Measurements from ENCODE around the gene CDKL4.
"Not testable (repeated sequence)": the region's sequence is repeated elsewhere in the genome, so short reads cannot be mapped to it uniquely, and the experiment has no call there.

The CDKL4 gene

GRCh38 chr2:39243469-39244123 lies at the start of gene CDKL4:
TSS of gene CDKL4 (minus strand) at chr2:39243970.
- DNase-seq (ENCODE audit: extremely low spot score, insufficient read length, low read depth) (no peak), FAIRE-seq (no peak)

- no peak for DNase-seq (ENCODE audit: extremely low spot score, insufficient read length, low read depth)
- peak; percentile 38 for FAIRE-seq
Measured at GRCh38 chr2:39290433-39290832, 46.7 kb upstream of the CDKL4 start.

GRCh38 chr2:39289609-39290008 lies 45.8 kb upstream of the CDKL4 start:
- no peak for DNase-seq (ENCODE audit: extremely low spot score, insufficient read length, low read depth)
- FAIRE-seq: no peak

GRCh38 chr2:39283561-39283960 lies 39.8 kb upstream of the CDKL4 start:
- no peak for DNase-seq (ENCODE audit: extremely low spot score, insufficient read length, low read depth)
- FAIRE-seq: no peak

GRCh38 chr2:39281391-39281790 lies 37.6 kb upstream of the CDKL4 start:
- DNase-seq (ENCODE audit: extremely low spot score, insufficient read length, low read depth) (no peak), FAIRE-seq (no peak)

GRCh38 chr2:39275016-39275415 lies 31.2 kb upstream of the CDKL4 start:
- DNase-seq (ENCODE audit: extremely low spot score, insufficient read length, low read depth) (no peak), FAIRE-seq (no peak)

- DNase-seq (ENCODE audit: extremely low spot score, insufficient read length, low read depth) (no peak), FAIRE-seq (no peak)
Measured at GRCh38 chr2:39269941-39270340, 26.2 kb upstream of the CDKL4 start.

DNA sequence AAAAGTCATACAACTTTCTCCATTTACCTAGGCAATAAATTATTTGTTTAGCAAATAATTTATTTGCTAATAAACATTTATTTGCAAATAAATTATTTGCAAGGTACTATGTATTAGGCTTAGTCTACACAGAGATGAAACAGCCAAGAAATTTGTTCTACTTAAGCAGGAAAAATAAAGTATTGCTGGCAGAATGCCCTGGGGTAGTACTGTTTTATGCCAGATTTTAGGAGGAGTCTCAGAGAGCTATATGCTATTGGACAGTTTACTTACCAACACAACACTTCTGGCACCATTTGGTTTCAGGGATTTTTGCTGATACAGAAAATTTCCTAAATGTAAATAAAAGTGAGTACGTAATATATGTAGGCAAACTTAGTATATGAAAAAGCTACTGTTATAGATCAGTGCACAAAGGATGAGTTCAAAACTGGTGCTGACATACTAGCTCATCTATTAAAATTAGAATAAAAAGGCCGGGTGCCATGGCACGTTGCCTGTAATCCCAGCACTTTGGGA lies 23.2 kb upstream of the CDKL4 start:
- DNase-seq (ENCODE audit: extremely low spot score, insufficient read length, low read depth): no peak
- no peak for FAIRE-seq

DNA sequence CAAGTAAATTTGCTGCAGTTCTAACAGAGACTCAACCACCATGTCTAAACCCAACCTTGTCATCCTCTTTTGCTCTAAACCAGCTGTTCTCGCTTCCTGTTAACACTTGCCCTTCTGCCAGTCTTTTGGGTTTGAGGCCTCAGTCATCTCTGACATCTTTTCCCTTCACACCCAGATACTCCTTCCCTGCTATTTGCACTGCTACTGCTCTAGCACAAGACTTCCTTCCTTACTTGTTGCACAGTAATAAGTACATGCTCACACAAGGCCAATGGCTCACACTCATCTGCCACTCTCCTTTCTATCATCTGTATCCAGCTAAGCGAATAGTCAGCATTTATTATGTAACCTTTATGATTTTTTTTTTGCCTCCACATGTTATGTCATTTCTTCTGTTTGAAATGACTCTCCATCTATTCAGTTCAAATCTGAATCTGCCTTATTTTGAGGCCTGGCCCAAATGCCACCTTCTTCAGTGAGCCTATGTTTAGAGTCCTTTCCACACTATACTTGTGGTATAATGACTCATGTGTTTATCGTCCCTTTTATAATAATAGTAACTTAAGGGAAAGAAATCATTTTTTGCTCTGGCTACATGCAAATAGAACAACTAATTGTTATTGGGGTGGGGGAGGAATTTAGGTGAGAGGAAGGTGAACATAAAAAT lies 22.5 kb upstream of the CDKL4 start:
- DNase-seq (ENCODE audit: extremely low spot score, insufficient read length, low read depth): no peak
- FAIRE-seq: peak; percentile 93

GRCh38 chr2:39265315-39265714 lies 21.5 kb upstream of the CDKL4 start:
- DNase-seq (ENCODE audit: extremely low spot score, insufficient read length, low read depth): no peak
- FAIRE-seq: peak; percentile 53

- DNase-seq (ENCODE audit: extremely low spot score, insufficient read length, low read depth) (peak; percentile 7), FAIRE-seq (peak; percentile 70)
Measured at GRCh38 chr2:39264733-39265132, 21.0 kb upstream of the CDKL4 start.

DNA sequence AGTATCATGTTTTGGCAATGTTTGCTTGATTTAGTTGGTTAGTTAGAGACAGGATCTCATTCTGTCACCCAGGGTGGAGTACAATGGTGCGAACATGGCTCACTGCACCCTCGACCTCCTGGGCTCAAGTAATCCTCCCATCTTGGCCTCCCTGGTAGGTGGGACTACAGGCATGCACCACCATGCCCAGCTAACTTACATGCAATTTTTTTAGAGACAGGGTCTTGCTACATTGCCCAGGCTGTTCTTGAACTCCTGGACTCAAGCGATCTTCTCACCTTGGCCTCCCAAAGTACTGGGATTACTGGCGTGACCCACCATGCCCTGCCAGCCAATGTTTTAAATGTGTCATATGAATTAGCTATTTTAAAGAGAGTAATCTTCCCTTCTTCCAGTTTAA lies 16.3 kb upstream of the CDKL4 start:
- DNase-seq (ENCODE audit: extremely low spot score, insufficient read length, low read depth) (no peak), FAIRE-seq (no peak)

- FAIRE-seq (peak; percentile 15), DNase-seq (ENCODE audit: extremely low spot score, insufficient read length, low read depth) (no peak)
Measured at GRCh38 chr2:39256040-39256439, 12.3 kb upstream of the CDKL4 start.

DNA sequence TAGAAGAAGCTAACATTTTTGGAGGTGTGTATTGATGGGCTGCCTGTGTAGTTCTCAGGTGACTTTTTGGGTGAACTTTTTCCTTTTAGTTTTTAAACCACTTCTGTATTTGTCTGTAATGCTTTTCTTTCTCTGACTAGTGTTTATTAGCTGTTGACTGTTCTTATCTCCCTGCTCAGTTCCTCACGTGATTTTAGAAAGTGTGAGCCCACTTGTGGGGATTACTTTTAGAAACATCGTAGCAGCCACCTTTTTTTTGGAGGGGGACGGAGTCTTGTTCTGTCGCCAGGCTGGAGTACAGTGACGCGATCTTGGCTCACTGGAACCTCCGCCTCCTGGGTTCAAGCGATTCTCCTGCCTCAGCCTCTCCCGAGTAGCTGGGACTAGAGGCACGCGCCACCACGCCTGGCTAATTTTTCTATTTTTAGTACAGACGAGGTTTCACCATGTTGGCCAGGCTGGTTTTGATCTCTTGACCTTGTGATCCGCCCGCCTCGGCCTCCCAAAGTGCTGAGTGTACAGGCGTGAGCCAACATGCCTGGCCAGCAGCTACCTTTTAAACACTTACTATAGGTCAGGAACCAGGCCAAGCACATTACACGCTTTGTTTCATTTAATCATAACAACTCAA lies 9.2 kb upstream of the CDKL4 start:
- DNase-seq (ENCODE audit: extremely low spot score, insufficient read length, low read depth) (no peak), FAIRE-seq (no peak)

- DNase-seq (ENCODE audit: extremely low spot score, insufficient read length, low read depth): no peak
- no peak for FAIRE-seq
Measured at GRCh38 chr2:39247512-39248043, 3.8 kb upstream of the CDKL4 start.

GRCh38 chr2:39246382-39246980 lies 2.7 kb upstream of the CDKL4 start:
- FAIRE-seq: no peak
- no peak for DNase-seq (ENCODE audit: extremely low spot score, insufficient read length, low read depth)

GRCh38 chr2:39244963-39245625 lies 1.3 kb upstream of the CDKL4 start:
- FAIRE-seq; DNase-seq (ENCODE audit: extremely low spot score, insufficient read length, low read depth): not testable (repeated sequence)

- FAIRE-seq; DNase-seq (ENCODE audit: extremely low spot score, insufficient read length, low read depth): not testable (repeated sequence)
Measured at GRCh38 chr2:39244241-39244862, 582 bp upstream of the CDKL4 start.

DNA sequence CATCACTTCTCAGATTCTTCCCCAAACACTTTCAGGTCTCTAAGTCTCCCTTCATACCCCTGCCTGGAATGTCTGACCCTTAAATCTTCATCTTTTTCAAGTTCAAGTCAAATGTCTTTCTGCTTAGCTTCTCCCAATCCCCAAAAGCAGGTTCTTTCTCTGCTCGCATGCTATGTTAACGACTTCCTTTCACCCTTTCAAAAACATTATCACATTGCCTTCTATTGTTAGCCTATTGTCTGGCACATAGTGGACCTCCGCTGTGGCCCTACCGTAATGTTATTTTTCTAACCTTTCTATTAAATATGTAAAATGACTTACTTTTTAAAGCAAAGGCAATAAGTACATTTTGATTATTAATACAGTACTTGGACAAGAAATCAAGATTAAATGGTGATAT lies 2.2 kb downstream of the CDKL4 start:
- FAIRE-seq: no peak
- DNase-seq (ENCODE audit: extremely low spot score, insufficient read length, low read depth): no peak

DNA sequence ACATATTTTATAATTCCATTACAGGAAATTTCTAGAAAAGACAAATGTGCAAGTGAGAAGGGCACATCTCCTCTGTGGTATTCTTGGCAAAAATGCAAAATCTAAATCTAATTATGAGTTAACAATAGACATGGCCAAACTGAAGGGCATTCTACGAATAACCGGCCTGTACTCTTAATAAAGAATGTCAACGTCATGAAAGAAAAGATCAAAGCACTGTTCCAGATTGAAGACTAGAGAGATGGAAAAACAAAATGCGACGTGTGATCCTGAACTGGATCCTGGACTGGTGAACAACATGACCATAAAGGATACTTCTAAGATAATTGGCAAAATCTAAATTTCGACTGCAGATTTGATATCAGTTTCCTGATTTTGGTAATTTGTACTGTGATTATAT lies 3.0 kb downstream of the CDKL4 start:
- DNase-seq (ENCODE audit: extremely low spot score, insufficient read length, low read depth) (no peak), FAIRE-seq (no peak)

Measured in GM18507 (cell line).